ENCODE results near the gene LRRC9.

- TF ChIP-seq POLR2A (IDR thresholded peaks at IDR 0.05) (no peak), CTCF (IDR thresholded peaks at IDR 0.05 in 8 of 11, conservative IDR thresholded peaks at IDR 0.05 in 3 of 11) (no peak)
Measured at GRCh38 chr14:59904184-59904583, 15.8 kb upstream of the LRRC9 start.
